HepG2 (cell line): ENCODE data around the gene SIVA1.

Experiments used
- ETV6 ChIP-seq: sonication (generic); formaldehyde crosslinking; conservative IDR thresholded peaks from 2 replicates; pipeline ENCODE4 v1.4.0; 2020; ENCODE audit warnings: missing genetic modification reagents
- MXI1 ChIP-seq: IDR thresholded peaks from 3 replicates; pipeline ENCODE4 v1.6.1; 2012; ENCODE audit warnings: low read depth, low read length, inconsistent platforms, borderline replicate concordance
- ZNF619 ChIP-seq: sonication (generic); formaldehyde crosslinking; IDR thresholded peaks from 2 replicates; pipeline ENCODE4 v1.4.0; 2020; ENCODE audit warnings: mild to moderate bottlenecking, missing genetic modification reagents

GRCh38 chr14:104723651-104724406 lies 29.1 kb upstream of the SIVA1 start, which contains the start of gene ADSS1:
- TF ChIP-seq ZNF619 (CRISPR knock-in tag) (no peak; the same call in 1 of the 2 replicates), ETV6 (CRISPR knock-in tag) (no peak; the same call in 1 of the 2 replicates), MXI1 (no peak)
